Measurements from ENCODE around the gene CCT5.
"Not testable (repeated sequence)": the region's sequence is repeated elsewhere in the genome, so short reads cannot be mapped to it uniquely, and the experiment has no call there.

The CCT5 gene

DNA sequence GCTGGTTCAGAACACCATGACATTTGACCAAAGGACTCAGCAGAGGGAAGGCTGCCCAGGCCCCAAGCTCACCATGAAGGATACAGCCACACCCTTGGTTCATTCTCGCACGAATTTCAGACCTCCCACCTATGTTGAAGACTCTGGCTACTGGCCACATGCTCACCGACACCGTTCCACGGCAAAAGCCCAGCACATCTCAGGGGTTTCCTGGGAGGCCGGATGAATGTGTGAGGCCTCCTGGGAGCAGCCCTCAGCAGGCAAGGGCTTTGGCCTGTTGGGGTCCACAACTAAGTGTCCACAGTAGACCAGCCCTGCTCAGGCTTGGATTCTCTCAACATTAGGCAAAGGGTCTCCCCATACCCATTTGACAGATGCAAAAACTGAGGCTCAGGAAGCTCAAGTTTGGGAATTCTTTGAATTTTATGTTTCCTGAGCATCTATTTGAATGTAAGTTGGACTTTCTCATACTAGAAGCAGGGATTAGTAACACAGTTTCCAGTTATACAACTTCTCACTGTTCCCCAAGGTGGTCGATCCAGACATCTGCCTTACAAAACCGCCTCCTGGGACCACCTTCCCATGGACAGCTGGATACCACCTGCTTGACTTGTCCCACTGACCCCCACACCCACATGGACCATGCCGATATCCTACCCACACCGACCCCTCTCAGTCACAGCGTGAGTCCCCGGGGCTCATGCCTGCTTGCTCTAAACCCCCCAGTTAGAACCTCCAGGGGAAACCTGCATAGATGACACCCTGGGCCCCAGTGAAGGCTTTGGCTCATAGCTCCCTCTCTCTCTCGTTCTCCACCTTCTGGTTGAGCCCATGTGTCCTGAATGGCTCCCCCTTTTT is 27.9 kb downstream of the CCT5 start:
- DNase-seq (ENCODE audit: low spot score), result no peak

GRCh38 chr5:10278658-10279279 is 28.7 kb downstream of the CCT5 start:
- DNase-seq (ENCODE audit: low spot score), result no peak

DNA sequence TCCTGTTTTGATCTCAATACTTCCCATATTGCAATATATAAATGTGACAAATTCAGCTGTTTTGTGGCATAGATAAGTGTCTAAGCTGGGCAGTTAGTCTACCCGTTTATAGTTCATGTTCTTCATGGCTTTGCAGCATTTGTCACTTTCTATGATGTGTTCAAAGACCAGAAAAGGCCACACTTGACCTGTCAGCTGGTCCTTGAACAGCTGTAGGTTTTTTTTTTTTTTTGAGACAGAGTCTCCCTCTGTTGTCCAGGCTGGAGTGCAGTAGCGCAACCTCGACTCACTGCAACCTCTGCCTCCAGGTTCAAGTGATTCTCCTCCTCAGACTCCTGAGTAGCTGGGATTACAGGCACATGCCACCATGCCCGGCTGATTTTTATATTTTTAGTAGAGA is 29.2 kb downstream of the CCT5 start:
- no peak for DNase-seq (ENCODE audit: low spot score)

DNA sequence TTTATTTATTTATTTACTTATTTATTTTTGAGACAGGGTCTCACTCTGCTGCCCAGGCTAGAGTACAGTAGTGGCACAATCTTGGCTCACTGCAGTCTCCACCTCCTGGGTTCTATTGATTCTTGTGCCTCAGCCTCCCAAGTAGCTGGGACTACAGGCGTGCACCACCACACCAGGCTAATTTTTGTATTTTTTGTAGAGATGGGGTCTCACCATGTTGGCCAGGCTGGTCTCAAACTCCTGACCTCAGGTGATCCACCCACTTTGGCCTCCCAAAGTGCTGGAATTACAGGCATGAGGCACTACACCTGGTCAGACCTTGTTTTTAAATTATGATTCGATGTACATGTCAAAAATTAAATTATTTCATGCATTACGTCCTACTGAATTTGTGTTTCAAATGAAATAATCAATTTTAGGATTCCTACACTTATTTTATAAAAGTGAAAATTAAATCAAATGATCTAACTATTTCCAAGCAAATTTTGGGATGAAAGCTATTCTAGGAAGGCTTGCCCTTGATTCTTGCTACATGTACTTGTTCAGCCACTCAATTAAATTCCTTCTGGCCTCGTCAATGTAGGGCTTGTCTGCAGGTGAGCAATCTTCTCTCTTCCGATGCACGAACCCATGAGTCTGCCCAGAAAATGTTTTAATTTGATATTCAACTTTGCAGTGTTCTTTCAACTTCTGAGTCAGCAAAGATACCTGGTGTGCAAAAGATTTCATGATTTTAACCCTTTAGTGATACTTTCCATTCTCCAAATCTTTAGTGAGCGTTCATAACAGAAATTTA is 30.0 kb downstream of the CCT5 start:
- no peak for DNase-seq (ENCODE audit: low spot score)

GRCh38 chr5:10283927-10284635 is 34.0 kb downstream of the CCT5 start:
- peak; percentile 83 for DNase-seq (ENCODE audit: low spot score)

DNA sequence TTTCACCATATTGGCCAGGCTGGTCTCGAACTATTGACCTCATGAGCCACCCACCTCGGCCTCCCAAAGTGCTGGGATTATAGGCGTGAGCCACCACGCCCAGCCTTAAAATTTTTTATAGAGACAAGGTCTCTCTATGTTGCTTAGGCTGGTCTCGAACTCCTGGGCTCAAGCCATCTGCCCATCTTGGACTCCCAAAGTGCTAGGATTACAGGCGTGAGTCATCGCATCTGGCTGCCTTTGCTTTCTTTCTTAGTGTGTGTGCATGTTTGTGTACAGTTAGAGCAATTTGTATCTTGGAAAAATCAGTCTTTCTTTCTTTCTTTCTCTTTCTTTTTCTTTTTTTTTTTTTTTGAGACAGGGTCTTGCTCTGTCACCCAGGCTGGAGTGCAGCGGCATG is 35.3 kb downstream of the CCT5 start:
- DNase-seq (ENCODE audit: low spot score), result not testable (repeated sequence)

DNA sequence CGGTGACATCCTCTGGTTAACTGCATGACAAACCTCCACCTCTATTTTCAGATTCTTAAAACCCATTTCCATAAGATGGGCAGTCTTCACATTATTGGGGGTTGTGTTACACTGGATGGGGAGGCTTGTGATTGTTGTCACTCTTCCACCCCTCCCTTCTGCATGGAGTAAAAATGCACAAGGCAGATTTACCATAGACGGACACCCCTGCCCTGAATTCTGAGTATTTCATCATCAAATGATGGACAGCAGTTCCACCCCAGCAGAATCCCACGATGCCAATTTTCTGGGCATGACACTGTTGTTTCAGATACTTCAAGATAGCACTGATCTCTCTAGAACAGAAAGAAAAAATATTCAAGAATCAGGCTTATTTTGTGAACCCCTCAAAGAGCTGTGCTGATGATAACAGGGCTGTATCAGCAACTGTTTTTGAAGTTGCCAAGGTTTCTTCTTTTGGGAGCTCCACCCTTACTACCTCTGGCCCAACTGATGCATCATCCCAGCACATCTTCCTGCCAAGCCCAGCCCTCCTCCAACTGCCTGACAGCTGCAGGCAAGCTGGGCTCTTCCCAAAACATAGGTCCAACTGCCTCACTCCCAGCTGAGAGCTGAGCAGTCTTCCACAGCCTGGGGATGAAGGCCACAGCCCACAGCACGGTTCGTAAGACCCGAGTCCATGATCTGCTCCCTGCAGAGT is 36.2 kb downstream of the CCT5 start:
- no peak for DNase-seq (ENCODE audit: low spot score)

DNA sequence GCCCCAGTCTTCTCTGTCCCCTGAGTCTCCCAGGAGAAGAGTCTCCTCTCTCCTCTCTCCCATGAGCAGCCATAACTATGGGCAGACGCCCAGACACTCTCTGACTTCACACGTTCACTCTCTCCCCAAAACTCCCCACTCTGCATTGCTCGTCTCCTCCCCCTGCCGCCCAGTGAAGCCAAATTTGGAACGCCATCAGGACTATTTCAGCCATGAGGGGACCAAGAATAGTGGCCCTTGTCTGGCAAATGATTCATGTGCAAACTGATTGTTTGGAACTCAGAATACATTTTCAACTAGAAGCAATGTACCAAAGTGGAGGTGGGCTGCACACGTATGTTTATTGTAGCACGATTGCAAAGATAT is 36.8 kb downstream of the CCT5 start:
- DNase-seq (ENCODE audit: low spot score), result no peak

- peak; percentile 28 for DNase-seq (ENCODE audit: low spot score)
Measured at GRCh38 chr5:10288592-10289219, 38.6 kb downstream of the CCT5 start.

- DNase-seq (ENCODE audit: low spot score), result no peak
Measured at GRCh38 chr5:10289353-10289752, 39.3 kb downstream of the CCT5 start.

- no peak for DNase-seq (ENCODE audit: low spot score)
Measured at GRCh38 chr5:10289991-10290390, 39.9 kb downstream of the CCT5 start.

DNA sequence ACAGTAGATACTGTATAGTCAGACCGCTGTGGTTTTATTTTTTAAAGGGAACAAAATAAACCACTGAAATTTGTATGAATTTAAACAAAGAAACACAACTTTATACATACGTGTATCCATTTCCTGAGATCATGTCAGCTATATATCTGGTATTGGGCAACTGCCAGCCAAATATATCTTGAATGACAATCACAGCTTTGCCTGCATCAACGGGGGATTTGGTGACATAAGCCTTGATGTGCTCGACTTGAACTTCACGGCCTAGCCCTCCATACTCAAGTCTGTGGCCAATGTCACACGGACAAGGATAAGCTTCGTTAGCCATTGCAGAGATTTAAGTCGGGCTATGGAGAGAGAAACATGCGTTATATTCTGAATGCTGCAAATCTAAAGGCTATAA is 40.4 kb downstream of the CCT5 start:
- DNase-seq (ENCODE audit: low spot score), result no peak

DNA sequence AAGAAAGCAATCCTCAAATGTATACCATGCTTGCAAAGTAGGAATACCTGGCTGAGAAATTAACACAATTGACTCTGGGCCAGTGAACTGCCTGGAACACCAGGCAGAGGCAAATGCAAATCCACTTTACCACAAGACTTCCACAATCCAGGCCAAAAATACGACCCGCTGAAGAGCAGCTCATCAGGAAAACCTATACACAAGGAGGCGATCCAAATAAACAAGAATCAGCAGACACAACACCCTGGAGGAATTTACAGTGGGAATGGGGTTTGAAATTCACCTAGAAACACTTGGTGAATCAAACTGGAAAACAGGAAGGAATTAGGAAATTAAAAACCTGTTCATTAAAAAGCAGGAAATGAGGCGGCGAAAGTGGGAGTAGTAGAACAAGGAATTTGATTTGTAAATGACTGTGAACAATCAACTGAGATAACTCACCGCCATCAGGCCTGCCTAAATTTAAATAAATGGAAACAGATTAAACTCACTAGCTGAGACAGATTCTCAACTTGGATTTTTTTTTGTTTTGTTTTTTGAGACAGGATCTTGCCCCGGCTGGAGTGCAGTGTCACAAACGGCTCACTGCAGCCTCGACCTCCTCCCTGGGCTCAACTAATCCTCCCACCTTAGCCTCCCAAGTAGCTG is 41.7 kb downstream of the CCT5 start:
- no peak for DNase-seq (ENCODE audit: low spot score)

DNA sequence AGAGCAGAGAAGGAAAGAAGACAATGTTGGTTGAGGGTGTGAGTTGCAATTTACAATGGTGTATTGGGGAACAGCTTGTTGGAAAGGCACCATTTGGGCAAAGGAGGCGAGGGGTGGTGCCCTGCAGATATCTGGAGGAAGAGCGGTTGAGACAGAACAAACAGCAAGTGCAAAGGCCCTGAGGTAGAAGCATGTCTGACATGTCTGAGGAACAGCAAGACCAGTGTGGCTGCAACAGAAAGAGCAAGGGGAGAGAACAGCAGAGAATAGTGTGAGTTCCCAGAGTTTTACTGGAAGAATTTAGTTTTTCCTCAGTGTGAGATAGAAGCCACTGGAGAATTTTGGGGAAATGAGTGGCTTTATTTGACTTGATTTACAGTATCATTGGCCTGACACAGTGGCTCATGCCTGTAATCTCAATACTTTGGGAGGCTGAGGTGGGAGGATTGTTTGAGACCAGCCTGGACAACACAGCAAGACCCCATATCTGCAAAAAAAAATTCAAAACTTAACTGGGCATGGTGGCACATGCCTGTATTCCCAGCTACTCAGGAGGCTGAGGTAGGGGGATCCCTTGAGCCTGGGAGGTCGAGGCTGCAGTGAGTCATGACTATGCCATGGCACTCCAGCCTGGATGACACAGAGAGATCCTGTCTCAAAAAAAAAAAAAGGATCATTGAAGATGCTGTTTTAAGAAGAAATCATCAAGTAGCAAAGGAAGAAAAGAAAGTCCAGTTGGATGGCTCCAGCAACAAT is 44.0 kb downstream of the CCT5 start:
- DNase-seq (ENCODE audit: low spot score), result no peak

DNA sequence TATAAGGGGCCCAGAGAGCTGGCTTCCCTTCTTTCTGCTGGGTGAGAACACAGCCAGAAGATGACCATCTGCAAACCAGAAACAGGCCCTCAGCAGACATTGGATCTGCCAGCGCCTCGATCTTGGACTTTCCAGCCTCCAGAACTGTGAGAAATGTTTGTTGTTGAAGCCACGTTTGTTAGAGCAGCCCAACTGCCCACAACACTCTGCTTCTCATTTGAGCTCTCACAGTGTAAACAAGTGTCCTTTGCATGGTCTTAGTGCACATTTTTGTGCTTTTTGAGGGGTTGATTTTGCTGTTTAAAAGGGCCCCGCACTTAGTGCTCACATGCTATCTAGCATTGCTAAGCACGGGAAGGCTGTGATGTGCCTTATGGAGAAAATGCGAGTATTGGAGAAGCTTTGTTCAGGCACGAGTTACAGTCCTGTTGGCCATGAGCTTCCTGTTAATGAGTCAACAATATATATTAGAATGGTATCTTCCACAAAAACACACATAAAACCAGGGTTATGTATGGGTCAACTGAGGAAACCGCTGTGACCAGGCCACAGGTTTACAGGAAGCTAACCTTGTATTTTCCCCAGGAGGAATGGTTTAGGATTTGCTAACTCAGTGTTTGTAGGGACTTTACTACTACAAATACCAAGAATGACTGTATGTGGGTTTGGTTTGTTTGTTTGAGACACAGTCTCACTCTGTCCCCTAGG is 45.7 kb downstream of the CCT5 start:
- no peak for DNase-seq (ENCODE audit: low spot score)

GRCh38 chr5:10297646-10298204 is 47.6 kb downstream of the CCT5 start:
- no peak for DNase-seq (ENCODE audit: low spot score)

GRCh38 chr5:10300246-10300645 is 50.2 kb downstream of the CCT5 start:
- no peak for DNase-seq (ENCODE audit: low spot score)

DNA sequence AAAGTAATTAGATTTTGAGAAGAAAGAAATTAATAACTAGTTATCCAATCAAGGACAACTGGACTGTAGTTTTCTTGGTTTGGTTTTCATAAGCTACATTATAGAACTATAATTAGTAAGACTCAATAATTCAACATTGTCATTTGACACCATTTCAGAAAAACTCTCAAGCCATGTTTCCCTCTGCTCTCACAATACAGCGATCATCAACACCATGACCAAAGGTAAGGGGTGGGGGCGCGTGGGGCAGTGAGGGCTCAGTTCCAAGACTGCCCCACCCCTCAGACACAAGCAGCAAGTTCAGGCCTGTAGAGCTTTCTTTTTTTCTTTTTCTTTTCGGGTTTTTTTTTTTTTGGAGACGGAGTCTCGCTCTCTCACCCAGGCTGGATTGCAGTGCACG is 51.2 kb downstream of the CCT5 start:
- no peak for DNase-seq (ENCODE audit: low spot score)
